DOHH2 (cell line): ENCODE results near the gene UNC13B.

ENCODE experiments used
- H3F3A ChIP-seq: fragments of 200-600 bp; sonication (generic), shearing (Covaris generic); 2 replicates; pipeline ENCODE4 v1.6.0; 2016; ENCODE audit warnings: antibody characterized with exemption, mild to moderate bottlenecking; ENCODE audit not compliant: control insufficient read depth, insufficient read depth
- H3K27ac ChIP-seq: fragments of 200-600 bp; sonication (generic); 2 replicates; pipeline ENCODE4 v1.5.1; 2014; ENCODE audit warnings: low read depth, mild to moderate bottlenecking, low read length, moderate library complexity
- H3K27me3 ChIP-seq: fragments of 200-600 bp; sonication (generic); 2 replicates; pipeline ENCODE4 v1.6.1; 2014; ENCODE audit warnings: mild to moderate bottlenecking, low read length, mixed read lengths; ENCODE audit not compliant: control insufficient read depth
- H3K36me3 ChIP-seq: fragments of 200-600 bp; sonication (generic); 2 replicates; pipeline ENCODE4 v1.6.1; 2014; ENCODE audit warnings: mild to moderate bottlenecking, low read length, moderate library complexity, mixed read lengths; ENCODE audit not compliant: control insufficient read depth
- H3K4me1 ChIP-seq: fragments of 200-600 bp; sonication (generic); 2 replicates; pipeline ENCODE4 v1.6.1; 2014; ENCODE audit warnings: mild to moderate bottlenecking, low read length, mixed read lengths; ENCODE audit not compliant: control insufficient read depth
- H3K4me2 ChIP-seq: fragments of 200-600 bp; sonication (generic); 2 replicates; pipeline ENCODE4 v1.6.0; 2014; ENCODE audit warnings: mild to moderate bottlenecking, low read length, moderate library complexity
- H3K4me3 ChIP-seq: fragments of 200-600 bp; sonication (generic); 2 replicates; pipeline ENCODE4 v1.5.1; 2014; ENCODE audit warnings: mild to moderate bottlenecking, low read length, mixed read lengths
- H3K79me2 ChIP-seq: fragments of 200-600 bp; sonication (generic); 2 replicates; pipeline ENCODE4 v1.6.1; 2014; ENCODE audit warnings: mild to moderate bottlenecking, low read length, mixed read lengths; ENCODE audit not compliant: control insufficient read depth
- H3K9me2 ChIP-seq: fragments of 200-600 bp; sonication (generic); replicated peaks from 2 replicates; pipeline ENCODE4 v1.6.1; 2014; ENCODE audit warnings: mild to moderate bottlenecking, low read length, mixed read lengths; ENCODE audit not compliant: control insufficient read depth
- H3K9me3 ChIP-seq: fragments of 200-600 bp; sonication (generic); 2 replicates; pipeline ENCODE4 v1.6.1; 2014; ENCODE audit warnings: antibody characterized with exemption, low read length, mixed read lengths; ENCODE audit not compliant: control insufficient read depth, insufficient read depth
- H4K20me1 ChIP-seq: fragments of 200-600 bp; sonication (generic); 2 replicates; pipeline ENCODE4 v1.6.0; 2014; ENCODE audit warnings: low read depth, mild to moderate bottlenecking, antibody characterized with exemption, low read length, moderate library complexity; ENCODE audit not compliant: control insufficient read depth, insufficient read depth
- CTCF ChIP-seq: fragments of 200-600 bp; sonication (generic); IDR thresholded peaks from one replicate; pipeline ENCODE4 v1.5.1; 2014; ENCODE audit warnings: antibody characterized with exemption, mild to moderate bottlenecking, low read depth, low read length; ENCODE audit not compliant: poor library complexity, severe bottlenecking
- EZH2phosphoT487 ChIP-seq: fragments of 200-600 bp; sonication (generic); IDR thresholded peaks from 2 replicates; pipeline ENCODE4 v1.6.1; 2017; ENCODE audit warnings: borderline replicate concordance, mild to moderate bottlenecking, antibody characterized with exemption, low read length, moderate library complexity, mixed read lengths

The UNC13B gene

GRCh38 chr9:35380619-35381018 lies 218.8 kb downstream of the UNC13B start:
- Histone ChIP-seq H3K27me3 (no peaks in the 10 kb centered on the region; the same call in 1 of the 2 replicates), H3K4me2 (no peak overlapping the region), H3F3A (no peaks in the 10 kb centered on the region), H3K9me2 (no peaks in the 10 kb centered on the region), H3K9me3 (no peaks in the 10 kb centered on the region), H3K36me3 (no peaks in the 10 kb centered on the region), H3K79me2 (no peaks in the 10 kb centered on the region), H3K4me3 (no peak overlapping the region), H3K27ac (no peak overlapping the region), H3K4me1 (no peaks in the 10 kb centered on the region), H4K20me1 (no peaks in the 10 kb centered on the region)
- TF ChIP-seq CTCF (no peak), EZH2phosphoT487 (no peak)

GRCh38 chr9:35385042-35385441 lies 223.2 kb downstream of the UNC13B start:
- Histone ChIP-seq H3K4me1 (no peaks in the 10 kb centered on the region), H3K4me3 (no peak overlapping the region), H3K9me2 (no peaks in the 10 kb centered on the region), H3K27ac (no peak overlapping the region), H3F3A (no peaks in the 10 kb centered on the region), H3K27me3 (peaks cover 8% of the 10 kb centered on the region; the same call in 1 of the 2 replicates), H3K9me3 (no peaks in the 10 kb centered on the region), H4K20me1 (no peaks in the 10 kb centered on the region), H3K36me3 (no peaks in the 10 kb centered on the region), H3K4me2 (no peak overlapping the region), H3K79me2 (no peaks in the 10 kb centered on the region)
- TF ChIP-seq EZH2phosphoT487: no peak
- no peak for TF ChIP-seq CTCF

GRCh38 chr9:35395076-35395705 lies 233.4 kb downstream of the UNC13B start:
- no peaks in the 10 kb centered on the region for H3K79me2 ChIP-seq
- peaks cover 7% of the 10 kb centered on the region; the same call in 1 of the 2 replicates for H3K27me3 ChIP-seq
- no peaks in the 10 kb centered on the region for H3F3A ChIP-seq
- H3K4me3 ChIP-seq: no peak overlapping the region
- H4K20me1 ChIP-seq: no peaks in the 10 kb centered on the region
- no peaks in the 10 kb centered on the region for H3K36me3 ChIP-seq
- no peak overlapping the region for H3K27ac ChIP-seq
- no peaks in the 10 kb centered on the region for H3K4me1 ChIP-seq
- TF ChIP-seq CTCF (no peak), EZH2phosphoT487 (no peak)
- no peak overlapping the region for H3K4me2 ChIP-seq
- H3K9me2 ChIP-seq: no peaks in the 10 kb centered on the region
- H3K9me3 ChIP-seq: no peaks in the 10 kb centered on the region
